NCI-H1105 (cell line): Measurements from ENCODE around the gene ATP6V0A1.
A peak's percentile ranks its signal among the peaks of the same experiment; 100 is the strongest.
"Not testable (repeated sequence)": the region's sequence is repeated elsewhere in the genome, so short reads cannot be mapped to it uniquely, and the experiment has no call there.

ENCODE experiments used
- DNase-seq: peaks from one replicate; lab custom pipeline; 2025; lab: John Stamatoyannopoulos, UW

Gene ATP6V0A1

GRCh38 chr17:42519546-42520491 is 61.1 kb downstream of the ATP6V0A1 start:
- DNase-seq: no peak

- no peak for DNase-seq
Observed at GRCh38 chr17:42520540-42520951, 61.9 kb downstream of the ATP6V0A1 start.

- DNase-seq: no peak
Observed at GRCh38 chr17:42521036-42521435, 62.4 kb downstream of the ATP6V0A1 start.

GRCh38 chr17:42521666-42522262 is 63.1 kb downstream of the ATP6V0A1 start:
- DNase-seq: no peak

GRCh38 chr17:42522263-42522790 is 63.6 kb downstream of the ATP6V0A1 start:
- DNase-seq: no peak

DNA sequence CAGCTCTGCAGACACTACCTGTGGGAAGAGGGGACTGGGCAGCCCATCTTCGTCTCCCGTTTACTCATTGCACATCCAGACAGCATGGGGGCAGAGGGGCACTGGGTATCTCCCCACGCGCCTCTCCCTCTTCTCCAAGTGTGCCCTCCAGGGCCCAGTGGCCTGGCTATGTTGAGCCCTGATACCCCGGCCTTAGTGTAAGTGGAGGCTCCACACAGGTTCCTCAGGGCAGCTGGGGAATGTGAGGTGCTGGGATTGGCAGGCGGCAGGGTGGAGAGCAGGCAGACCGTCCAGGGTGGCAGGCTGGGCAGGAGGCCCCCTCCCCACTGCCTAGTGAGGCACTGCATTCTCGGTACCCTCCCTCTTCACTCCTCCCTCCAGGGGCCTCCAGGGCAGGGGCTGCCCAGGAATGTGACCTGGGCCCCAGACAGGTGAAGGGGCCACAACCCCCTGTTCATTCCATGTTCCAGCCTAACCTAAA is 64.2 kb downstream of the ATP6V0A1 start:
- DNase-seq: no peak

- no peak for DNase-seq
Observed at GRCh38 chr17:42525221-42525620, 66.5 kb downstream of the ATP6V0A1 start.

- no peak for DNase-seq
Observed at GRCh38 chr17:42526031-42526444, 67.4 kb downstream of the ATP6V0A1 start.

DNA sequence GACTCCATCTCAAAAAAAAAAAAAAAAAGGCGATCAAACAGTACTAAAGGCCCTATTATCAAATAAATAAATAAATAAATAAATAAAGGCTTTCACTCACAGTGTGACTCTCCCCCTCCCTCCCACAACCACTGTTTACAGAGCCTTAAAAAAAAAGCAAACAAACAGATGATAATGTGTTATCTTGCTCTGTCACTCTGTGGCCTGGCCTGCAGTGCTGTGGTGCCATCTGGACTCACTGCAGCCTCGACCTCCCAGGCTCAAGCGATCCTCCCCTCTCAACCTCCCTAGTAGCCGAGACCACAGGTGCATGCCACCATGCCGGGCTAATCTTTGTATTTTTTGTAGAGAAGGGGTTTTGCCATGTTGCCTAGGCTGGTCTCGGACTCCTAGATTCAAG is 69.3 kb downstream of the ATP6V0A1 start:
- no peak for DNase-seq

DNA sequence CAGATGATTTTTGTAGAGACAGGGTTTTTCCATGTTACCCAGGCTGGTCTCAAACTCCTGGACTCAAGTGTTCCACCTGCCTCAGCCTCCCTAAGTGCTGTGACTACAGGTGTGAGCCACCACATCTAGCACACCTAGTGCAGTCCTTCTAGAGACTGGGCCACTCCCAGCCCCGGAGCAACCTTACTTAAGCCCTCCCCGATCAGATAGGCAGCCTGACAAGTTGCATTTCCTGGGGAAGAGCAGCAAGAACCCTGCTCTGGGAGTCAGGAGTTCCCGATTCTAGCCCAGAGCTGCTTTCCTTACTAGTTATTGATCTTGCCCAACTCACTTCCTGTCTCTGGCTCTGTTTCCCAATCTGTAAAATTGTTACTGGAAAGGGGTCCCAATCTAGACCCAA is 70.4 kb downstream of the ATP6V0A1 start:
- DNase-seq: no peak

GRCh38 chr17:42530952-42531454 is 72.3 kb downstream of the ATP6V0A1 start:
- no peak for DNase-seq

GRCh38 chr17:42531455-42532354 is 73.0 kb downstream of the ATP6V0A1 start:
- peak; percentile 27 for DNase-seq

DNA sequence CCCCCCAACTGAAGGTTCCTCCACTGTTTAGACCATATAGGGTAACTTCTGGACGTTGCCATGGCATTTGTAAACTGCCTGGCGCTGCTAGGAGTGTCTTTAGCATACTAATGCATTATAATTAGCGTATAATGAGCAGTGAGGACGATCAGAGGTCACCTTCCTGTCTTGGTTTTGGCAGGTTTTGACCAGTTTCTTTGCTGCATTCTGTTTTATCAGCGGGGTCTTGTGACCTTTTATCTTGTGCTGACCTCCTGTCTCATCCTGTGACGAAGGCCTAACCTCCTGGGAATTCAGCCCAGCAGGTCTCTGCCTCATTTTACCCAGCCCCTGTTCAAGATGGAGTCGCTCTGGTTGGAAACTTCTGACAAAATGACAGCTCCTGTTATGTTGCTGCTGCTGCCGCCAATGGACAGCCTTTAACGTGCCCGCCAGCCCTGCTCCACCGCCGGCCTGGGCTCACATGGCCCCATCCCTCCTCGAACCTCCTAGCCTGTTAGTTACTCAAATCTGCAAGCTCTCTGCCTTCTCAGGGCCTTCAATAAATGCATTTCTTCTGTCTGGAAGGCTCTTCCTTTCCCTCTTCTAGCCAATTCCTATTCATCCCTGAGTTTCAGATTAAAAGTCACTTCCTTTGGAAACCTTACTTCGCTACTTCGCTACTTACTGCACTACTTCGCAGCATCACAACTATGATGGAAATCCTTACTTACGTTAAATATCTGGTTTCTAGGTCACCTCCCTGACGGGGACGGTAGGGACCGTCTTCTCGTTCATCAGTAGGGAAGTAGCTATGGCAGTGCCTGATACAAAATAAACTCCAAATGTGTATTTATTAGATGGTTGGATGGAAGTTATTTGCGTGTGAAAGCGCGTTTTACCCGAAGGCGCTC is 76.7 kb downstream of the ATP6V0A1 start:
- no peak for DNase-seq

DNA sequence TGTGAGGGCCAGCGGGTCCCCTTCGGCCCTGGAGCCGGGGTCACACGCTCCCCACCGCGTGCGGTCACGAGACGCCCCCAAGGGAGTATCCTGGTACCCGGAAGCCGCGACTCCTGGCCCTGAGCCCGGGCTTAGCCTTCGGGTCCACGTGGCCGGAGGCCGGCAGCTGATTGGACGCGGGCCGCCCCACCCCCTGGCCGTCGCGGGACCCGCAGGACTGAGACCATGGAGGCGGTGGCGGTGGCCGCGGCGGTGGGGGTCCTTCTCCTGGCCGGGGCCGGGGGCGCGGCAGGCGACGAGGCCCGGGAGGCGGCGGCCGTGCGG is 77.3 kb downstream of the ATP6V0A1 start, which contains the start of gene NAGLU:
Gene NAGLU (plus strand): TSS at position 194 of the 324 bp plus-strand sequence. CDS start 32 bp downstream, at position 226.
- DNase-seq: peak; percentile 91

GRCh38 chr17:42536372-42537155 is 77.9 kb downstream of the ATP6V0A1 start:
- peak; percentile 63 for DNase-seq

GRCh38 chr17:42537156-42537805 is 78.6 kb downstream of the ATP6V0A1 start:
- DNase-seq: no peak

- DNase-seq: no peak
Observed at GRCh38 chr17:42537826-42538451, 79.3 kb downstream of the ATP6V0A1 start.

GRCh38 chr17:42538482-42538881 is 79.8 kb downstream of the ATP6V0A1 start:
- no peak for DNase-seq

DNA sequence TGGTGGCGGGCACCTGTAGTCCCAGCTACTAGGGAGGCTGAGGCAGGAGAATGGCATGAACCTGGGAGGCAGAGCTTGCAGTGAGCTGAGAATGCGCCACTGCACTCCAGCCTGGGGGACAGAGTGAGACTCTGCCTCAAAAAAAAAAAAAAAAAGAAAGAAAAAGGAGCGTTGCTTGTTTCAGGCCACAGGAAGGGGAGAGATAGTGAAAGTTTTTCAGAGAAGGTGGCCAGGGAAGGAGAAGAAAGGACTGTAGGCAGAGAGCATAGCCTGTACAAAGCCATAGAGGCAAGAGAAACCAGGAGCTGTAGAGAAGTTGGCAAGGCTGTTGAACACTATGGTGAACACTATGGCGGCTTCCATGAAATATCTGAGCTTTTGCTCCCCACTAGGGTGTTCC is 81.9 kb downstream of the ATP6V0A1 start:
- not testable (repeated sequence) for DNase-seq
